Measurements from ENCODE around the gene LILRB5.

The LILRB5 gene

GRCh38 chr19:54257116-54257480 is at the start of gene LILRB5:
TSS of gene LILRB5 (minus strand) at chr19:54257273. CDS start at chr19:54257193, 80 bp downstream.
- no peak for DNase-seq (ENCODE audit: extremely low read depth, insufficient read length)
- TF ChIP-seq CTCF (IDR thresholded peaks at IDR 0.05; ENCODE audit: insufficient read depth, low read length, poor library complexity, severe bottlenecking): no peak
- H3K27me3 ChIP-seq (replicated peaks; ENCODE audit: control insufficient read depth, insufficient read depth, low read length): peaks cover 3% of the 10 kb centered on the region
- H3K36me3 ChIP-seq (ENCODE audit: control insufficient read depth, insufficient read depth, low read length): no peaks in the 10 kb centered on the region
- H3K4me3 ChIP-seq (replicated peaks; ENCODE audit: low read depth, low read length): no peak within 1 kb of the TSS

- Histone ChIP-seq H3K4me3 (replicated peaks; ENCODE audit: low read depth, low read length) (no peak overlapping the region), H3K27me3 (replicated peaks; ENCODE audit: control insufficient read depth, insufficient read depth, low read length) (peaks cover 1% of the 10 kb centered on the region; the same call in 1 of the 2 replicates), H3K36me3 (ENCODE audit: control insufficient read depth, insufficient read depth, low read length) (no peaks in the 10 kb centered on the region)
- no peak for DNase-seq (ENCODE audit: extremely low read depth, insufficient read length)
- TF ChIP-seq CTCF (IDR thresholded peaks at IDR 0.05; ENCODE audit: insufficient read depth, low read length, poor library complexity, severe bottlenecking): no peak
These were observed 48.1 kb upstream of the LILRB5 start for GRCh38 chr19:54305141-54305540.

GRCh38 chr19:54302257-54302656 is 45.2 kb upstream of the LILRB5 start:
- no peak for TF ChIP-seq CTCF (IDR thresholded peaks at IDR 0.05; ENCODE audit: insufficient read depth, low read length, poor library complexity, severe bottlenecking)
- Histone ChIP-seq H3K27me3 (replicated peaks; ENCODE audit: control insufficient read depth, insufficient read depth, low read length) (peaks cover 1% of the 10 kb centered on the region; the same call in 1 of the 2 replicates), H3K4me3 (replicated peaks; ENCODE audit: low read depth, low read length) (no peak overlapping the region), H3K36me3 (ENCODE audit: control insufficient read depth, insufficient read depth, low read length) (no peaks in the 10 kb centered on the region)
- no peak for DNase-seq (ENCODE audit: extremely low read depth, insufficient read length)

- DNase-seq (ENCODE audit: extremely low read depth, insufficient read length): no peak
- H3K4me3 ChIP-seq (replicated peaks; ENCODE audit: low read depth, low read length): no peak overlapping the region
- no peaks in the 10 kb centered on the region for H3K36me3 ChIP-seq (ENCODE audit: control insufficient read depth, insufficient read depth, low read length)
- H3K27me3 ChIP-seq (replicated peaks; ENCODE audit: control insufficient read depth, insufficient read depth, low read length): no peaks in the 10 kb centered on the region; the same call in 1 of the 2 replicates
- no peak for TF ChIP-seq CTCF (IDR thresholded peaks at IDR 0.05; ENCODE audit: insufficient read depth, low read length, poor library complexity, severe bottlenecking)
These were observed 42.4 kb upstream of the LILRB5 start for GRCh38 chr19:54299515-54299914.

- Histone ChIP-seq H3K4me3 (replicated peaks; ENCODE audit: low read depth, low read length) (no peak overlapping the region), H3K27me3 (replicated peaks; ENCODE audit: control insufficient read depth, insufficient read depth, low read length) (no peaks in the 10 kb centered on the region; the same call in 1 of the 2 replicates), H3K36me3 (ENCODE audit: control insufficient read depth, insufficient read depth, low read length) (no peaks in the 10 kb centered on the region)
- no peak for TF ChIP-seq CTCF (IDR thresholded peaks at IDR 0.05; ENCODE audit: insufficient read depth, low read length, poor library complexity, severe bottlenecking)
- no peak for DNase-seq (ENCODE audit: extremely low read depth, insufficient read length)
These were observed 42.0 kb upstream of the LILRB5 start for GRCh38 chr19:54299126-54299498.
